WTC11 (cell line): ENCODE data around the gene DPH1. TPM values are rescaled to one million over a fixed set of nuclear protein-coding genes. Genes with fewer than 3 reads are reported as not detected.

Source experiments
- ATAC-seq: fragments of 200-7000 bp; cut with Tn5 transposase; 2 replicates; pipeline ENCODE4 v1.10.0; 2021; ENCODE audit warnings: mild to moderate bottlenecking, moderate library complexity
- CTCF ChIA-PET: fragments of 300-600 bp; sonication (Branson Sonifier 250); formaldehyde crosslinking; loops from one replicate; lab custom pipeline; 2021; ENCODE audit warnings: antibody characterized with exemption; lab: Charles Lee
- POLR2A ChIA-PET: fragments of 350-600 bp; sonication (Branson Sonifier 250); formaldehyde crosslinking; loops from one replicate; lab custom pipeline; 2021; ENCODE audit warnings: antibody characterized with exemption; lab: Charles Lee
- DNase-seq: peaks from one replicate; pipeline ENCODE4 v3.0.0; 2021; ENCODE audit warnings: low spot score
- H3K27ac Mint-ChIP-seq: 2 replicates; pipeline ENCODE4 v1.8.0; 2021; ENCODE audit warnings: mixed read lengths
- H3K27me3 Mint-ChIP-seq: 2 replicates; pipeline ENCODE4 v1.8.0; 2021; ENCODE audit warnings: low read depth, mild to moderate bottlenecking, moderate library complexity, mixed read lengths
- H3K36me3 Mint-ChIP-seq: 2 replicates; pipeline ENCODE4 v1.8.0; 2021; ENCODE audit warnings: mixed read lengths
- H3K4me1 Mint-ChIP-seq: 2 replicates; pipeline ENCODE4 v1.8.0; 2022; ENCODE audit warnings: mixed read lengths
- H3K4me3 Mint-ChIP-seq: 2 replicates; pipeline ENCODE4 v1.8.0; 2021; ENCODE audit warnings: mild to moderate bottlenecking, moderate library complexity, mixed read lengths
- H3K9me3 Mint-ChIP-seq: 2 replicates; pipeline ENCODE4 v1.8.0; 2021; ENCODE audit warnings: mixed read lengths
- AFF4 ChIP-seq: sonication (generic); formaldehyde crosslinking; IDR thresholded peaks from 2 replicates; pipeline ENCODE4 v1.8.1; 2023; ENCODE audit warnings: mild to moderate bottlenecking, missing genetic modification reagents, borderline replicate concordance
- ETV6 ChIP-seq: sonication (generic); formaldehyde crosslinking; IDR thresholded peaks from 2 replicates; pipeline ENCODE4 v1.8.1; 2022; ENCODE audit warnings: mild to moderate bottlenecking, missing genetic modification reagents
- FOXJ3 ChIP-seq: sonication (generic); formaldehyde crosslinking; IDR thresholded peaks from 2 replicates; pipeline ENCODE4 v1.9.0; 2021; ENCODE audit warnings: missing genetic modification reagents, mild to moderate bottlenecking, borderline replicate concordance
- HMGA2 ChIP-seq: fragments of 250-450 bp; sonication (Bioruptor Pico); IDR thresholded peaks from 2 replicates; pipeline ENCODE4 v1.4.0; 2021; ENCODE audit warnings: mild to moderate bottlenecking, moderate library complexity
- IRF1 ChIP-seq: sonication (generic); formaldehyde crosslinking; IDR thresholded peaks from 2 replicates; pipeline ENCODE4 v1.8.0; 2023; ENCODE audit warnings: missing genetic modification reagents
- MYBL2 ChIP-seq: sonication (generic); formaldehyde crosslinking; IDR thresholded peaks from 2 replicates; pipeline ENCODE4 v1.8.1; 2023; ENCODE audit warnings: mild to moderate bottlenecking, moderate library complexity, missing genetic modification reagents
- NFE2L1 ChIP-seq: sonication (generic); formaldehyde crosslinking; IDR thresholded peaks from 2 replicates; pipeline ENCODE4 v1.8.1; 2023; ENCODE audit warnings: missing genetic modification reagents
- NFYB ChIP-seq: sonication (generic); formaldehyde crosslinking; conservative IDR thresholded peaks from 2 replicates; pipeline ENCODE4 v1.8.0; 2022; ENCODE audit warnings: low read depth, missing genetic modification reagents
- NR2C2 ChIP-seq: sonication (generic); formaldehyde crosslinking; IDR thresholded peaks from 2 replicates; pipeline ENCODE4 v1.8.0; 2022; ENCODE audit warnings: mild to moderate bottlenecking, missing genetic modification reagents
- PREB ChIP-seq: sonication (generic); formaldehyde crosslinking; IDR thresholded peaks from 2 replicates; pipeline ENCODE4 v1.8.1; 2022; ENCODE audit warnings: mild to moderate bottlenecking, missing genetic modification reagents, moderate library complexity, borderline replicate concordance
- TEAD1 ChIP-seq: sonication (generic); formaldehyde crosslinking; IDR thresholded peaks from 2 replicates; pipeline ENCODE4 v1.8.0; 2022; ENCODE audit warnings: mild to moderate bottlenecking, missing genetic modification reagents
- TP53 ChIP-seq: sonication (generic); formaldehyde crosslinking; IDR thresholded peaks from 2 replicates; pipeline ENCODE4 v1.8.1; 2023; ENCODE audit warnings: mild to moderate bottlenecking, missing genetic modification reagents
- ZNF317 ChIP-seq: sonication (generic); formaldehyde crosslinking; IDR thresholded peaks from 2 replicates; pipeline ENCODE4 v1.8.1; 2023; ENCODE audit warnings: low read depth, mild to moderate bottlenecking, moderate library complexity, missing genetic modification reagents, borderline replicate concordance
- ZNF396 ChIP-seq: fragments of 250-450 bp; sonication (Bioruptor Pico); IDR thresholded peaks from 2 replicates; pipeline ENCODE4 v1.8.0; 2021; ENCODE audit warnings: mild to moderate bottlenecking, moderate library complexity, borderline replicate concordance
- total RNA-seq: library from RNA; stranded (reverse); gene quantifications from 3 replicates; pipeline ENCODE4 v1.2.3, GENCODE V29; 2021
- TF ChIP-seq, protein P1 (sequence below): sonication (generic); formaldehyde crosslinking; IDR thresholded peaks from 2 replicates; pipeline ENCODE4 v1.8.0; 2023; ENCODE audit warnings: mild to moderate bottlenecking, missing genetic modification reagents

Gene DPH1
- total RNA-seq, 1 experiment from 2014 or later, result 43.2 TPM

GRCh38 chr17:1989135-1989534 is 40.8 kb upstream of the DPH1 start:
- ATAC-seq, result no peak
- POLR2A ChIA-PET, result interaction anchor here (0.7 kb wide), 1 partner anchor 35 kb away, joined by 4 read pairs; no protein-coding TSS in a partner anchor
- no peak for DNase-seq

GRCh38 chr17:1992541-1992940 is 37.4 kb upstream of the DPH1 start:
- no peak overlapping the region for H3K4me3 Mint-ChIP-seq
- ChIA-PET POLR2A (no interaction called here), CTCF (interaction anchor here (0.7 kb wide), 1 partner anchor 16 kb away, joined by 3 read pairs; no protein-coding TSS in a partner anchor)
- ATAC-seq (no peak), DNase-seq (no peak)
- H3K36me3 Mint-ChIP-seq, result no peaks in the 10 kb centered on the region
- peaks cover 13% of the 10 kb centered on the region for H3K27me3 Mint-ChIP-seq
- no peak overlapping the region for H3K27ac Mint-ChIP-seq
- TF ChIP-seq TEAD1 (CRISPR knock-in tag) (no peak), HMGA2 (CRISPR knock-in tag) (no peak), NFYB (no peak), MYBL2 (CRISPR knock-in tag) (no peak), TP53 (CRISPR knock-in tag) (no peak), IRF1 (no peak), ZNF396 (no peak), AFF4 (CRISPR knock-in tag) (no peak), ETV6 (CRISPR knock-in tag) (no peak), FOXJ3 (no peak)
- H3K9me3 Mint-ChIP-seq, result no peaks in the 10 kb centered on the region
- peaks cover 22% of the 10 kb centered on the region for H3K4me1 Mint-ChIP-seq

More at GRCh38 chr17:1989135-1989534, 40.8 kb upstream of the DPH1 start:
- H3K27me3 Mint-ChIP-seq, result no peaks in the 10 kb centered on the region; the same call in 1 of the 2 replicates
- no peak overlapping the region for H3K27ac Mint-ChIP-seq
- CTCF ChIA-PET, result no interaction called here
- H3K4me3 Mint-ChIP-seq, result no peak overlapping the region
- H3K4me1 Mint-ChIP-seq, result peaks cover 10% of the 10 kb centered on the region
- no peaks in the 10 kb centered on the region for H3K9me3 Mint-ChIP-seq
- H3K36me3 Mint-ChIP-seq, result no peaks in the 10 kb centered on the region
- TF ChIP-seq NFYB, result no peak
- no peak for TF ChIP-seq PREB
- TF ChIP-seq NR2C2 (CRISPR knock-in tag), result no peak

- ChIA-PET POLR2A (no interaction called here), CTCF (interaction anchor here (1.0 to 2.4 kb wide), 3 partner anchors 29 to 86 kb away, joined by 3 to 6 read pairs (median 5); no protein-coding TSS in a partner anchor)
- Mint-ChIP-seq H3K9me3 (no peaks in the 10 kb centered on the region), H3K27ac (no peak overlapping the region), H3K36me3 (no peaks in the 10 kb centered on the region), H3K4me3 (no peak overlapping the region), H3K4me1 (peaks cover 29% of the 10 kb centered on the region), H3K27me3 (peaks cover 25% of the 10 kb centered on the region)
- no peak for DNase-seq
- ATAC-seq, result no peak
- TF ChIP-seq FOXJ3, result no peak
- TF ChIP-seq, protein P1, sequence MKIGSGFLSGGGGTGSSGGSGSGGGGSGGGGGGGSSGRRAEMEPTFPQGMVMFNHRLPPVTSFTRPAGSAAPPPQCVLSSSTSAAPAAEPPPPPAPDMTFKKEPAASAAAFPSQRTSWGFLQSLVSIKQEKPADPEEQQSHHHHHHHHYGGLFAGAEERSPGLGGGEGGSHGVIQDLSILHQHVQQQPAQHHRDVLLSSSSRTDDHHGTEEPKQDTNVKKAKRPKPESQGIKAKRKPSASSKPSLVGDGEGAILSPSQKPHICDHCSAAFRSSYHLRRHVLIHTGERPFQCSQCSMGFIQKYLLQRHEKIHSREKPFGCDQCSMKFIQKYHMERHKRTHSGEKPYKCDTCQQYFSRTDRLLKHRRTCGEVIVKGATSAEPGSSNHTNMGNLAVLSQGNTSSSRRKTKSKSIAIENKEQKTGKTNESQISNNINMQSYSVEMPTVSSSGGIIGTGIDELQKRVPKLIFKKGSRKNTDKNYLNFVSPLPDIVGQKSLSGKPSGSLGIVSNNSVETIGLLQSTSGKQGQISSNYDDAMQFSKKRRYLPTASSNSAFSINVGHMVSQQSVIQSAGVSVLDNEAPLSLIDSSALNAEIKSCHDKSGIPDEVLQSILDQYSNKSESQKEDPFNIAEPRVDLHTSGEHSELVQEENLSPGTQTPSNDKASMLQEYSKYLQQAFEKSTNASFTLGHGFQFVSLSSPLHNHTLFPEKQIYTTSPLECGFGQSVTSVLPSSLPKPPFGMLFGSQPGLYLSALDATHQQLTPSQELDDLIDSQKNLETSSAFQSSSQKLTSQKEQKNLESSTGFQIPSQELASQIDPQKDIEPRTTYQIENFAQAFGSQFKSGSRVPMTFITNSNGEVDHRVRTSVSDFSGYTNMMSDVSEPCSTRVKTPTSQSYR (CRISPR knock-in tag), result no peak
- no peak for TF ChIP-seq MYBL2 (CRISPR knock-in tag)
- TF ChIP-seq NFE2L1 (CRISPR knock-in tag), result no peak
- no peak for TF ChIP-seq ZNF317 (CRISPR knock-in tag)
Observed at GRCh38 chr17:1994707-1995106, 35.2 kb upstream of the DPH1 start.
